Esophagus squamous epithelium (tissue), 4 donors: ENCODE results near the gene TSPAN4.

Source experiments
- POLR2A ChIP-seq, 4 donors: fragments of 450-650 bp; IDR thresholded peaks; one replicate each; pipeline ENCODE4 v1.6.1; 2017; ENCODE audit warnings: antibody characterized with exemption in 4 of 4, mild to moderate bottlenecking in 4 of 4, moderate library complexity in 3 of 4
- TF ChIP-seq, protein P1 (sequence below), 6 experiments: fragments of 450-650 bp in 4 of 6; fragments of 200-600 bp in 2 of 6; sonication (generic) in 2 of 6; IDR thresholded peaks; one replicate each; pipeline ENCODE4 v1.5.1; 2016 to 2019; ENCODE audit warnings: antibody characterized with exemption in 6 of 6, mild to moderate bottlenecking in 4 of 6, moderate library complexity in 4 of 6

DNA sequence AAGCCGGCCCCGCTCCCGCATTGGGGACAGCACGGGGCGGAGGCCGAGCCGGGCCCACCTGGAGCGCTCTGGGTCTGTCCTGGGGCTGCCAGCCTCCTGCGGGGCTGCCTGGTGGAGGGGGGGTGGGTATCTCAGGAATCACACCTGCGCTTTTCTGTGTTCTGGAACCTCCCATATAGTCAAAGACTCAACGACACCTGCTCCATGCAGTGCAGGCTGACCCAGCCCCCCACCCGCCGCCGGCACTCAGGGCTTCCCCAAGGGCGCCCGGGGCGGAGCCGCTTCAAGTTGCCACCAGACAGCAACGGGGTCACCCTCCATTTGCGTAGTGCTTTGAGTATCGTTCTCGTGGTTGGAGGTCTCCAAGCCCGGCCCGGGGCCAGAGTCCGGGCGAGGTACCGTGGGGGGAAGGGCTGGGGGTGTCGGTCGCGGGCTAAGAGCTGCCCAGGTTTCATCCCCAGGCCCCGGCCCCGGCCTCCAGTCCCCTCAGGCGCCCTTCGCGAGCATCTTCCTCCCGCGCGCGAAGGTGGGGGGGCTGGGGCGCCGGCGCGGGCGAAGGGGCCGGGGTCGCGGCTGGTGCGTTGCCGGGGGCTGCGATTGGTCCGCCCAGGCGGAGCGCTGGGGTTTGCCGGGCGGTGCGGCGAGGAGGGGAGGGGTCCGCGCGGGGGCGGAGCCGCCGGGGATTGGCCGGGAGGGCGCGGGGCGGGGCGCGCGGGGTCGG, 6.6 kb downstream of the TSPAN4 start:
- TF ChIP-seq, protein P1, sequence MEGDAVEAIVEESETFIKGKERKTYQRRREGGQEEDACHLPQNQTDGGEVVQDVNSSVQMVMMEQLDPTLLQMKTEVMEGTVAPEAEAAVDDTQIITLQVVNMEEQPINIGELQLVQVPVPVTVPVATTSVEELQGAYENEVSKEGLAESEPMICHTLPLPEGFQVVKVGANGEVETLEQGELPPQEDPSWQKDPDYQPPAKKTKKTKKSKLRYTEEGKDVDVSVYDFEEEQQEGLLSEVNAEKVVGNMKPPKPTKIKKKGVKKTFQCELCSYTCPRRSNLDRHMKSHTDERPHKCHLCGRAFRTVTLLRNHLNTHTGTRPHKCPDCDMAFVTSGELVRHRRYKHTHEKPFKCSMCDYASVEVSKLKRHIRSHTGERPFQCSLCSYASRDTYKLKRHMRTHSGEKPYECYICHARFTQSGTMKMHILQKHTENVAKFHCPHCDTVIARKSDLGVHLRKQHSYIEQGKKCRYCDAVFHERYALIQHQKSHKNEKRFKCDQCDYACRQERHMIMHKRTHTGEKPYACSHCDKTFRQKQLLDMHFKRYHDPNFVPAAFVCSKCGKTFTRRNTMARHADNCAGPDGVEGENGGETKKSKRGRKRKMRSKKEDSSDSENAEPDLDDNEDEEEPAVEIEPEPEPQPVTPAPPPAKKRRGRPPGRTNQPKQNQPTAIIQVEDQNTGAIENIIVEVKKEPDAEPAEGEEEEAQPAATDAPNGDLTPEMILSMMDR (IDR thresholded peaks at IDR 0.05) = no peak
- TF ChIP-seq POLR2A (IDR thresholded peaks at IDR 0.05) = no peak
